ENCODE data around the gene CDK17. TPM values are rescaled to one million over a fixed set of nuclear protein-coding genes. Genes with fewer than 3 reads are reported as not detected.

Gene CDK17
- total RNA-seq, 1 experiment from 2014 or later = 21.4 TPM

DNA sequence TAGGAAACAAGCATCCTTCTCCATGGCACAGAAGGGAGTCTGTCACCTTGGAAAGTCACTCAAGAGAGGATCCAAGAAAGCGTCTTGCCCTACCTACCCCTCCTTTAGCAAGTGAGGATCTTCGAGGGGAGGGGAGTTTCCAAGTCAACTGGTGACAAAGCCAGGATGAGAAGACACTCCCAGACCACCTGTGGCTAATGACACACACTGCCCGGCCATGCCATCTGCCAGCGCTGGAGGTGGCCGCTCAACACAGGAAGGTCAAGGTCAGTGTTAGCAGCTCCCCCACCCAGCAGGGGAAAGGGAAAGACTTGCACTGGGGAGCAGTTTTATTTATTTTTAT lies 164.8 kb downstream of the CDK17 start:
- Histone ChIP-seq H3K4me1 (ENCODE audit: control insufficient read depth in 1 of 2, insufficient read depth in 2 of 2, low read length in 2 of 2) (no peaks in the 10 kb centered on the region; a peak in 1 of 4 replicates), H3K27ac (ENCODE audit: low read depth, low read length) (no peak overlapping the region)
- CTCF ChIA-PET = no interaction called here

More for the DNA sequence above, 164.8 kb downstream of the CDK17 start:
- ChIA-PET RAD21 (ENCODE audit: low non-redundant PET in 1 of 2, low total read pairs in 2 of 2, uncharacterized antibody in 2 of 2, unreplicated experiment in 2 of 2) (no interaction called here), POLR2A (no interaction called here)
- TF ChIP-seq CTCF (IDR thresholded peaks at IDR 0.05 in 2 of 3, conservative IDR thresholded peaks at IDR 0.05 in 1 of 3; ENCODE audit: borderline replicate concordance in 1 of 3, insufficient read depth in 1 of 3, low read depth in 2 of 3, low read length in 2 of 3) (no peak), EZH2phosphoT487 (IDR thresholded peaks at IDR 0.05; ENCODE audit: borderline replicate concordance) (no peak), ZNF274 (IDR thresholded peaks at IDR 0.05; ENCODE audit: low read depth, low read length) (no peak), CEBPB (IDR thresholded peaks at IDR 0.05; ENCODE audit: low read depth) (no peak), POLR2A (IDR thresholded peaks at IDR 0.05; ENCODE audit: borderline replicate concordance, extremely low read depth, insufficient read depth, insufficient read length) (no peak), SIN3A (IDR thresholded peaks at IDR 0.05; ENCODE audit: low read depth) (no peak), REST (IDR thresholded peaks at IDR 0.05; ENCODE audit: low read depth) (no peak), YY1 (IDR thresholded peaks at IDR 0.05; ENCODE audit: extremely low read depth, insufficient replicate concordance, low read depth, low read length) (no peak)
- intact Hi-C loops (cut with micrococcal nuclease) = no loop called here
- H4K20me1 ChIP-seq (ENCODE audit: insufficient read depth) = no peaks in the 10 kb centered on the region
- H3K4me2 ChIP-seq (ENCODE audit: low read length) = no peak overlapping the region
- H3K4me3 ChIP-seq (replicated peaks in 1 of 2; ENCODE audit: low read depth in 1 of 2, low read length in 2 of 2) = no peak overlapping the region
- H3K36me3 ChIP-seq (ENCODE audit: control insufficient read depth in 1 of 2, insufficient read depth in 2 of 2, low read length in 2 of 2) = no peaks in the 10 kb centered on the region
- H3K9me3 ChIP-seq (ENCODE audit: control insufficient read depth in 1 of 2, insufficient read depth in 1 of 2, low read depth in 1 of 2, low read length in 2 of 2) = no peaks in the 10 kb centered on the region
- DNase-seq (ENCODE audit: low read depth, low spot score) (no peak), ATAC-seq (no peak)
- no peaks in the 10 kb centered on the region for H3K27me3 ChIP-seq (ENCODE audit: insufficient read depth, low read length)
- H3K9ac ChIP-seq (ENCODE audit: low read length) = no peak overlapping the region
- BruUV-seq (replicated peaks) = no TSS peak
- peaks cover 82% of the 10 kb centered on the region for H3K79me2 ChIP-seq (ENCODE audit: insufficient read depth, low read length)
- no peaks in the 10 kb centered on the region for H3K9me2 ChIP-seq (ENCODE audit: insufficient read depth)
- no peak overlapping the region for H2AFZ ChIP-seq (ENCODE audit: low read depth, low read length, poor library complexity, severe bottlenecking)

Data from HCT116 (cell line).